ENCODE data around the gene NDUFA12. TPM values are rescaled to one million over a fixed set of nuclear protein-coding genes. Genes with fewer than 3 reads are reported as not detected.
A peak's percentile ranks its signal among the peaks of the same experiment; 100 is the strongest.

The NDUFA12 gene
- total RNA-seq, 4 donors from 2014 or later = 59.6 to 82.3 (median 68.8) TPM

- H3K27me3 ChIP-seq = no peaks in the 10 kb centered on the region
- H3K9me3 ChIP-seq = no peaks in the 10 kb centered on the region
- H3K4me3 ChIP-seq = no peak overlapping the region
- H3K36me3 ChIP-seq = no peaks in the 10 kb centered on the region
- DNase-seq (ENCODE audit: low spot score in 2 of 2) = no peak
- TF ChIP-seq EP300 (IDR thresholded peaks at IDR 0.05) (no peak), POLR2A (IDR thresholded peaks at IDR 0.05) (no peak), CTCF (IDR thresholded peaks at IDR 0.05) (no peak)
- WGBS, 2 donors = 74 to 79% methylated on average over 10 of the region's 10 CpGs
- peaks cover 0 to 11% (median 0%) of the 10 kb centered on the region in 4 donors for H3K4me1 ChIP-seq
- no peak overlapping the region for H3K27ac ChIP-seq
Observed at GRCh38 chr12:94954948-94955592, 48.4 kb downstream of the NDUFA12 start.

- no peak overlapping the region for H3K27ac ChIP-seq
- H3K9me3 ChIP-seq = no peaks in the 10 kb centered on the region
- no peak overlapping the region for H3K4me3 ChIP-seq
- 0 to 50% methylated on average over 1 of the region's 1 CpG for WGBS, 2 donors
- H3K36me3 ChIP-seq = no peaks in the 10 kb centered on the region
- TF ChIP-seq CTCF (IDR thresholded peaks at IDR 0.05) (no peak), EP300 (IDR thresholded peaks at IDR 0.05) (no peak), POLR2A (IDR thresholded peaks at IDR 0.05) (no peak)
- peaks cover 0 to 11% (median 0%) of the 10 kb centered on the region in 4 donors for H3K4me1 ChIP-seq
- no peak for DNase-seq (ENCODE audit: low spot score in 2 of 2)
- H3K27me3 ChIP-seq = no peaks in the 10 kb centered on the region
Observed at GRCh38 chr12:94954029-94954685, 49.3 kb downstream of the NDUFA12 start.

- WGBS, 2 donors = 49 to 54% methylated on average over 2 of the region's 2 CpGs
- Histone ChIP-seq H3K27ac (peak overlapping the region in 1 of 4 donors; percentile 13), H3K9me3 (no peaks in the 10 kb centered on the region), H3K36me3 (no peaks in the 10 kb centered on the region), H3K4me1 (peaks cover 0 to 24% (median 0%) of the 10 kb centered on the region in 4 donors), H3K27me3 (no peaks in the 10 kb centered on the region), H3K4me3 (no peak overlapping the region)
- peak; percentile 27 to 48 for DNase-seq (ENCODE audit: low spot score in 2 of 2)
- TF ChIP-seq POLR2A (IDR thresholded peaks at IDR 0.05) (no peak), CTCF (IDR thresholded peaks at IDR 0.05) (no peak), EP300 (IDR thresholded peaks at IDR 0.05) (peak in 1 of 2 donors; percentile 26)
Observed at GRCh38 chr12:94952325-94952724, 51.2 kb downstream of the NDUFA12 start.

GRCh38 chr12:94951071-94951934 lies 52.2 kb downstream of the NDUFA12 start:
- Histone ChIP-seq H3K4me1 (peaks cover 0 to 28% (median 0%) of the 10 kb centered on the region in 4 donors), H3K9me3 (no peaks in the 10 kb centered on the region), H3K27ac (peak overlapping the region in 1 of 4 donors; percentile 13), H3K4me3 (no peak overlapping the region), H3K27me3 (no peaks in the 10 kb centered on the region), H3K36me3 (no peaks in the 10 kb centered on the region)
- 70 to 76% methylated on average over 7 of the region's 7 CpGs for WGBS, 2 donors
- DNase-seq (ENCODE audit: low spot score in 2 of 2) = no peak
- no peak for TF ChIP-seq EP300 (IDR thresholded peaks at IDR 0.05)
- no peak for TF ChIP-seq CTCF (IDR thresholded peaks at IDR 0.05)

All from tibial nerve (tissue), 4 donors.